Activated naive CD8-positive, alpha-beta T cell treated with anti-CD3 and anti-CD28 coated beads, Interleukin-2, amount 50 U/mL, for 16 hours (primary cell): ENCODE results near the gene POLR3B.

ENCODE experiments used
- DNase-seq: peaks from one replicate; pipeline ENCODE4 v3.0.0-alpha.2; 2020; ENCODE audit warnings: low read depth, low spot score

POLR3B gene

GRCh38 chr12:106551410-106551809 lies 193.9 kb downstream of the POLR3B start:
- no peak for DNase-seq

GRCh38 chr12:106552228-106552627 lies 194.7 kb downstream of the POLR3B start:
- DNase-seq, result no peak
